ENCODE results near the gene ITPKC.

The ITPKC gene

GRCh38 chr19:40673397-40673796 is 43.5 kb upstream of the ITPKC start:
- TF ChIP-seq CTCF (IDR thresholded peaks at IDR 0.05; ENCODE audit: insufficient read depth, missing control alignments), result no peak
- FAIRE-seq (no peak), DNase-seq (ENCODE audit: insufficient read length, low spot score) (no peak)

- DNase-seq (ENCODE audit: insufficient read length, low spot score) (no peak), FAIRE-seq (no peak)
- no peak for TF ChIP-seq CTCF (IDR thresholded peaks at IDR 0.05; ENCODE audit: insufficient read depth, missing control alignments)
These were observed 42.6 kb upstream of the ITPKC start for GRCh38 chr19:40674291-40674690.

- DNase-seq (ENCODE audit: insufficient read length, low spot score) (no peak), FAIRE-seq (no peak)
- TF ChIP-seq CTCF (IDR thresholded peaks at IDR 0.05; ENCODE audit: insufficient read depth, missing control alignments), result no peak
These were observed 39.8 kb upstream of the ITPKC start for GRCh38 chr19:40677156-40677555.

- FAIRE-seq (no peak), DNase-seq (ENCODE audit: insufficient read length, low spot score) (no peak)
- TF ChIP-seq CTCF (IDR thresholded peaks at IDR 0.05; ENCODE audit: insufficient read depth, missing control alignments), result no peak
These were observed 35.9 kb upstream of the ITPKC start for GRCh38 chr19:40681039-40681438.

- TF ChIP-seq CTCF (IDR thresholded peaks at IDR 0.05; ENCODE audit: insufficient read depth, missing control alignments), result no peak
- FAIRE-seq, result no peak
- DNase-seq (ENCODE audit: insufficient read length, low spot score), result no peak
These were observed 34.4 kb upstream of the ITPKC start for GRCh38 chr19:40682431-40682964.

- FAIRE-seq (no peak), DNase-seq (ENCODE audit: insufficient read length, low spot score) (no peak)
- TF ChIP-seq CTCF (IDR thresholded peaks at IDR 0.05; ENCODE audit: insufficient read depth, missing control alignments), result no peak
These were observed 33.5 kb upstream of the ITPKC start for GRCh38 chr19:40683437-40683836.

- DNase-seq (ENCODE audit: insufficient read length, low spot score) (no peak), FAIRE-seq (no peak)
- no peak for TF ChIP-seq CTCF (IDR thresholded peaks at IDR 0.05; ENCODE audit: insufficient read depth, missing control alignments)
These were observed 32.6 kb upstream of the ITPKC start for GRCh38 chr19:40684280-40684679.

Data from D721Med (cell line).